IMR-90 (cell line): Measurements from ENCODE around the gene ALLC. TPM values are rescaled to one million over a fixed set of nuclear protein-coding genes. Genes with fewer than 3 reads are reported as not detected.

Experiments used
- ATAC-seq: fragments of 200-7000 bp; cut with Tn5 transposase; 2 replicates; pipeline ENCODE4 v1.9.1; 2020; ENCODE audit warnings: low read depth, mild to moderate bottlenecking, moderate library complexity
- BruUV-seq: library from RNA; stranded (reverse); fragments of 400-500 nt; replicated peaks from 2 replicates; lab custom pipeline; 2021; lab: Mats Ljungman, UMichigan
- CTCF ChIA-PET: fragments of 300-600 bp; formaldehyde crosslinking; extraction: SDS; loops from one replicate; lab custom pipeline; 2021; ENCODE audit warnings: antibody characterized with exemption; lab: Yijun Ruan, JAX
- POLR2A ChIA-PET: fragments of 300-600 bp; sonication (Branson Sonifier 250); formaldehyde crosslinking; loops from one replicate; lab custom pipeline; 2022; ENCODE audit warnings: antibody characterized with exemption; ENCODE audit not compliant: unreplicated experiment; lab: Charles Lee
- DNase-seq: peaks from one replicate; pipeline ENCODE4 v3.0.0; 2013
- H2AFZ ChIP-seq: replicated peaks from 2 replicates; pipeline ENCODE3; 2013; ENCODE audit warnings: low read length, mild to moderate bottlenecking; ENCODE audit not compliant: poor library complexity
- H2AK5ac ChIP-seq: 2 replicates; pipeline ENCODE4 v1.6.1; 2013; ENCODE audit warnings: low read depth, low read length, inconsistent platforms
- H2AK9ac ChIP-seq: replicated peaks from 2 replicates; pipeline ENCODE3; 2013; ENCODE audit warnings: mild to moderate bottlenecking, low read depth, low read length, moderate library complexity; ENCODE audit not compliant: poor library complexity
- H2BK120ac ChIP-seq: 2 replicates; pipeline ENCODE4 v1.6.1; 2013; ENCODE audit warnings: low read depth, low read length, inconsistent platforms
- H2BK15ac ChIP-seq: 3 replicates; pipeline ENCODE4 v1.6.1; 2013; ENCODE audit warnings: low read depth, low read length, inconsistent platforms
- H2BK20ac ChIP-seq: 2 replicates; pipeline ENCODE4 v1.6.1; 2013; ENCODE audit warnings: low read depth, mild to moderate bottlenecking, inconsistent platforms, low read length, moderate library complexity
- H2BK5ac ChIP-seq: 2 replicates; pipeline ENCODE4 v1.6.1; 2013; ENCODE audit warnings: mild to moderate bottlenecking, low read depth, low read length, inconsistent platforms; ENCODE audit not compliant: poor library complexity, severe bottlenecking
- H3K14ac ChIP-seq: replicated peaks from 2 replicates; pipeline ENCODE4 v1.6.1; 2013; ENCODE audit warnings: low read depth, low read length, inconsistent platforms
- H3K18ac ChIP-seq: 2 replicates; pipeline ENCODE4 v1.6.1; 2013; ENCODE audit warnings: low read depth, low read length, control low read depth
- H3K23ac ChIP-seq: 2 replicates; pipeline ENCODE4 v1.6.1; 2013; ENCODE audit warnings: low read depth, low read length, inconsistent platforms
- H3K27ac ChIP-seq: 2 replicates; pipeline ENCODE4 v1.5.1; 2013; ENCODE audit warnings: mild to moderate bottlenecking, control low read depth, low read length; ENCODE audit not compliant: insufficient read depth
- H3K27me3 ChIP-seq: 2 replicates; pipeline ENCODE4 v1.6.1; 2013; ENCODE audit warnings: low read length; ENCODE audit not compliant: control insufficient read depth, insufficient read depth
- H3K36me3 ChIP-seq: 2 replicates; pipeline ENCODE4 v1.6.1; 2013; ENCODE audit warnings: low read length, mixed read lengths; ENCODE audit not compliant: control insufficient read depth, insufficient read depth
- H3K4ac ChIP-seq: 2 replicates; pipeline ENCODE4 v1.6.1; 2013; ENCODE audit warnings: low read depth, low read length, inconsistent platforms
- H3K4me1 ChIP-seq: 2 replicates; pipeline ENCODE4 v1.6.1; 2013; ENCODE audit warnings: low read length, mixed read lengths; ENCODE audit not compliant: control insufficient read depth, insufficient read depth
- H3K4me2 ChIP-seq: 2 replicates; pipeline ENCODE4 v1.6.1; 2013; ENCODE audit warnings: low read depth, mild to moderate bottlenecking, control low read depth, low read length, moderate library complexity
- H3K4me3 ChIP-seq: 2 replicates; pipeline ENCODE4 v1.5.1; 2013; ENCODE audit warnings: low read depth, mild to moderate bottlenecking, control low read depth, low read length, moderate library complexity; ENCODE audit not compliant: insufficient read depth
- H3K56ac ChIP-seq: 2 replicates; pipeline ENCODE4 v1.6.1; 2013; ENCODE audit warnings: low read length, inconsistent platforms; ENCODE audit not compliant: insufficient read depth; ENCODE audit errors: extremely low read depth
- H3K79me1 ChIP-seq, 2 experiments: 2 replicates each; pipeline ENCODE4 v1.6.1; 2013; ENCODE audit warnings: low read length in 2 of 2, inconsistent platforms in 1 of 2, low read depth in 1 of 2
- H3K9ac ChIP-seq: 2 replicates; pipeline ENCODE4 v1.6.1; 2013; ENCODE audit warnings: low read depth, low read length, control low read depth
- H3K9me1 ChIP-seq: 2 replicates; pipeline ENCODE4 v1.6.1; 2013; ENCODE audit warnings: low read length, inconsistent platforms; ENCODE audit not compliant: insufficient read depth
- H3K9me3 ChIP-seq: 2 replicates; pipeline ENCODE4 v1.6.1; 2013; ENCODE audit warnings: low read length; ENCODE audit not compliant: control insufficient read depth, insufficient read depth
- H4K20me1 ChIP-seq: 2 replicates; pipeline ENCODE4 v1.6.1; 2013; ENCODE audit warnings: low read length, inconsistent platforms; ENCODE audit not compliant: insufficient read depth
- H4K5ac ChIP-seq: 2 replicates; pipeline ENCODE4 v1.6.1; 2013; ENCODE audit warnings: mild to moderate bottlenecking, low read depth, low read length, control low read depth
- H4K8ac ChIP-seq, 2 experiments: 2 replicates each; pipeline ENCODE4 v1.6.1; 2013; ENCODE audit warnings: low read depth in 2 of 2, low read length in 2 of 2, control low read depth in 1 of 2, inconsistent platforms in 1 of 2
- H4K91ac ChIP-seq: 2 replicates; pipeline ENCODE4 v1.6.1; 2013; ENCODE audit warnings: low read depth, low read length, inconsistent platforms; ENCODE audit not compliant: insufficient read depth
- BHLHE40 ChIP-seq: fragments of 150-350 bp; IDR thresholded peaks from 2 replicates; pipeline ENCODE4 v1.6.1; 2016; ENCODE audit warnings: mild to moderate bottlenecking, low read depth, low read length
- CEBPB ChIP-seq: IDR thresholded peaks from 2 replicates; pipeline ENCODE4 v1.6.1; 2012; ENCODE audit warnings: low read depth, low read length, improper control_type of control experiment
- CHD1 ChIP-seq: IDR thresholded peaks from 2 replicates; pipeline ENCODE4 v1.6.1; 2012; ENCODE audit warnings: low read depth, low read length, improper control_type of control experiment
- FOS ChIP-seq: fragments of 150-350 bp; IDR thresholded peaks from 2 replicates; pipeline ENCODE4 v1.6.1; 2016; ENCODE audit warnings: low read depth, low read length
- MAFK ChIP-seq: IDR thresholded peaks from 2 replicates; pipeline ENCODE4 v1.6.1; 2012; ENCODE audit warnings: low read depth, low read length, improper control_type of control experiment
- MAZ ChIP-seq: IDR thresholded peaks from 2 replicates; pipeline ENCODE4 v1.6.1; 2012; ENCODE audit warnings: low read depth, mild to moderate bottlenecking, low read length, improper control_type of control experiment, moderate library complexity, borderline replicate concordance
- MXI1 ChIP-seq: IDR thresholded peaks from 2 replicates; pipeline ENCODE4 v1.6.1; 2012; ENCODE audit warnings: low read depth, mild to moderate bottlenecking, low read length, moderate library complexity, borderline replicate concordance
- NFE2L2 ChIP-seq: fragments of 150-350 bp; IDR thresholded peaks from 2 replicates; pipeline ENCODE4 v1.6.1; 2016; ENCODE audit warnings: low read depth, mild to moderate bottlenecking, low read length
- POLR2A ChIP-seq: IDR thresholded peaks from 2 replicates; pipeline ENCODE4 v1.6.1; 2012; ENCODE audit warnings: mild to moderate bottlenecking, low read depth, low read length
- RAD21 ChIP-seq: IDR thresholded peaks from 2 replicates; pipeline ENCODE4 v1.6.1; 2012; ENCODE audit warnings: low read length, improper control_type of control experiment
- RCOR1 ChIP-seq: IDR thresholded peaks from 2 replicates; pipeline ENCODE4 v1.6.1; 2012; ENCODE audit warnings: mild to moderate bottlenecking, low read length, improper control_type of control experiment; ENCODE audit not compliant: insufficient replicate concordance
- RFX5 ChIP-seq: IDR thresholded peaks from 2 replicates; pipeline ENCODE4 v1.8.0; 2012; ENCODE audit warnings: low read depth, mild to moderate bottlenecking, low read length, moderate library complexity
- SMC3 ChIP-seq: fragments of 150-350 bp; IDR thresholded peaks from 2 replicates; pipeline ENCODE4 v1.6.1; 2016; ENCODE audit warnings: low read depth, mild to moderate bottlenecking, antibody characterized with exemption, low read length, moderate library complexity
- USF2 ChIP-seq: fragments of 150-350 bp; IDR thresholded peaks from 2 replicates; pipeline ENCODE4 v1.6.1; 2017; ENCODE audit warnings: mild to moderate bottlenecking, antibody characterized with exemption, low read length, low read depth
- WGBS, 2 experiments: methylation state at CpG; one replicate each; pipeline versions ENCODE4 v1.1.5 to v1.1.7; 2013; ENCODE audit warnings: missing lambda C conversion rate in 2 of 2; ENCODE audit not compliant: insufficient read length in 1 of 2; ENCODE audit errors: extremely low coverage in 2 of 2; 5-methylcytosine and 5-hydroxymethylcytosine counted together
- dilution Hi-C: fragments of 300-500 bp; cut with HindIII; formaldehyde crosslinking; loops from one replicate; pipeline ENCODE4 v1.14.3; 2018; ENCODE audit warnings: low sequenced_read_pairs; ENCODE audit not compliant: unreplicated experiment
- in situ Hi-C: fragments of 300-500 bp; cut with MboI; formaldehyde crosslinking; loops from 3 replicates; pipeline ENCODE4 v1.14.3; 2019; ENCODE audit warnings: low sequenced_read_pairs, inconsistent platforms, mixed read lengths
- intact Hi-C: fragments of 100-400 bp; cut with micrococcal nuclease; formaldehyde crosslinking; loops from 2 replicates; pipeline ENCODE4 v1.10.0; 2022
- polyA plus RNA-seq, 3 experiments: library from polyadenylated mRNA; depleted of rRNA; stranded (reverse); fragments of >200 nt; gene quantifications; 2 replicates each; pipeline ENCODE4 v1.2.3, GENCODE V29; 2012; ENCODE audit warnings: low replicate concordance in 1 of 3
- total RNA-seq: library from RNA; depleted of rRNA; stranded (reverse); fragments of >200 nt; gene quantifications from 2 replicates; pipeline ENCODE4 v1.2.3, GENCODE V29; 2012
- TF ChIP-seq, protein P1 (sequence below): fragments of 150-350 bp; IDR thresholded peaks from 2 replicates; pipeline ENCODE4 v1.6.1; 2016; ENCODE audit warnings: low read depth, mild to moderate bottlenecking, low read length, moderate library complexity, borderline replicate concordance
- TF ChIP-seq, protein P2 (sequence below): conservative IDR thresholded peaks from 2 replicates; pipeline ENCODE4 v1.5.1; 2012; ENCODE audit warnings: mild to moderate bottlenecking, low read depth, low read length, improper control_type of control experiment

The ALLC gene
- total and polyA plus RNA-seq, 2 of the 4 experiments (the other 2 are of a cell fraction): not detected

DNA sequence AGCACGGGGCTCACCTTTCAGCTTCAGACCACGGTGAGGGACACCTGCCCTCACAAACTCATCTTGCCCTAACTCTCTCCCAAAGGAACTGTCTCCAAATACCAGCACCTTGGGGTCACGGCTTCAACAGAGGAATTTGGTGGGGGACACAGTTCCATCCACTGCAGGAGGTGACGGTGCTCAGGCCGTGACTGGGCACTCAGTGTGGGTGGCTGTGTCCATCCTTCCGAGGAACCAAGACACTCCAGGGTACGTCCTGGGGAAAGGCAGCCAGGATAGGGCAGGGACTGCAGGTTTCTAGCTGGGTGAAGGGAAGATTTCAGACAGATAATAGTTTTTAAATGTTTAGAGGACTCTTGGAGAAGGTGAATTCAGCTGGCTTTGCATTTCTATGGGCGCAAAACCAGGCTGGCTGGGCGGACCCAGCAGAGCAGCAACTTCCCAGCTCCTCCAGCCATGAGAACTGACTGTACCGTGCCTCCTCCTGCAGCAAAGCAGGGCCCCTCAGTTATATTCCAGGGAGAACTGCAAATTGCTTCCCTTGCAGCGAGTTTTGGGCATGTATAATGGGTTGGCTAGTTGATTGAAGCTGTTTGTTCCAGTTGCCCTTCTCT is 23.9 kb upstream of the ALLC start:
- H3K27ac ChIP-seq: no peak overlapping the region
- dilution Hi-C loops (no loop called here), intact Hi-C loops (loop anchor here (5.0 kb wide), 1 partner anchor 37 kb away; the partner anchor contains the start of gene COLEC11)

More for the DNA sequence above, 23.9 kb upstream of the ALLC start:
- in situ Hi-C loops: no loop called here
- no peaks in the 10 kb centered on the region for H3K79me1 ChIP-seq
- no peak overlapping the region for H2AK5ac ChIP-seq
- H3K18ac ChIP-seq: no peak overlapping the region
- DNase-seq (no peak), ATAC-seq (no peak)
- H3K9ac ChIP-seq: no peak overlapping the region
- H2BK5ac ChIP-seq: no peak overlapping the region
- no peaks in the 10 kb centered on the region; the same call in 1 of the 2 replicates for H3K4me1 ChIP-seq
- no peak overlapping the region for H2BK120ac ChIP-seq
- H4K91ac ChIP-seq: no peak overlapping the region
- no peak overlapping the region for H2BK15ac ChIP-seq
- no peak overlapping the region for H3K14ac ChIP-seq
- TF ChIP-seq, protein P1, sequence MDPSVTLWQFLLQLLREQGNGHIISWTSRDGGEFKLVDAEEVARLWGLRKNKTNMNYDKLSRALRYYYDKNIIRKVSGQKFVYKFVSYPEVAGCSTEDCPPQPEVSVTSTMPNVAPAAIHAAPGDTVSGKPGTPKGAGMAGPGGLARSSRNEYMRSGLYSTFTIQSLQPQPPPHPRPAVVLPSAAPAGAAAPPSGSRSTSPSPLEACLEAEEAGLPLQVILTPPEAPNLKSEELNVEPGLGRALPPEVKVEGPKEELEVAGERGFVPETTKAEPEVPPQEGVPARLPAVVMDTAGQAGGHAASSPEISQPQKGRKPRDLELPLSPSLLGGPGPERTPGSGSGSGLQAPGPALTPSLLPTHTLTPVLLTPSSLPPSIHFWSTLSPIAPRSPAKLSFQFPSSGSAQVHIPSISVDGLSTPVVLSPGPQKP: no peak
- TF ChIP-seq FOS: no peak
- no peak for TF ChIP-seq CHD1
- TF ChIP-seq MXI1: no peak
- no peak for TF ChIP-seq MAFK
- TF ChIP-seq, protein P2, sequence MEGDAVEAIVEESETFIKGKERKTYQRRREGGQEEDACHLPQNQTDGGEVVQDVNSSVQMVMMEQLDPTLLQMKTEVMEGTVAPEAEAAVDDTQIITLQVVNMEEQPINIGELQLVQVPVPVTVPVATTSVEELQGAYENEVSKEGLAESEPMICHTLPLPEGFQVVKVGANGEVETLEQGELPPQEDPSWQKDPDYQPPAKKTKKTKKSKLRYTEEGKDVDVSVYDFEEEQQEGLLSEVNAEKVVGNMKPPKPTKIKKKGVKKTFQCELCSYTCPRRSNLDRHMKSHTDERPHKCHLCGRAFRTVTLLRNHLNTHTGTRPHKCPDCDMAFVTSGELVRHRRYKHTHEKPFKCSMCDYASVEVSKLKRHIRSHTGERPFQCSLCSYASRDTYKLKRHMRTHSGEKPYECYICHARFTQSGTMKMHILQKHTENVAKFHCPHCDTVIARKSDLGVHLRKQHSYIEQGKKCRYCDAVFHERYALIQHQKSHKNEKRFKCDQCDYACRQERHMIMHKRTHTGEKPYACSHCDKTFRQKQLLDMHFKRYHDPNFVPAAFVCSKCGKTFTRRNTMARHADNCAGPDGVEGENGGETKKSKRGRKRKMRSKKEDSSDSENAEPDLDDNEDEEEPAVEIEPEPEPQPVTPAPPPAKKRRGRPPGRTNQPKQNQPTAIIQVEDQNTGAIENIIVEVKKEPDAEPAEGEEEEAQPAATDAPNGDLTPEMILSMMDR: no peak
- TF ChIP-seq USF2: no peak
- no peak for TF ChIP-seq CEBPB
- no peak for TF ChIP-seq RCOR1
- no peak for TF ChIP-seq NFE2L2
- no peak for TF ChIP-seq RFX5
- no peak for TF ChIP-seq RAD21
- no peak for TF ChIP-seq POLR2A
- TF ChIP-seq SMC3: no peak
- TF ChIP-seq MAZ: no peak
- no peak for TF ChIP-seq BHLHE40
- no peaks in the 10 kb centered on the region for H3K9me3 ChIP-seq
- no peak overlapping the region for H4K5ac ChIP-seq
- no peaks in the 10 kb centered on the region for H3K9me1 ChIP-seq
- BruUV-seq: no TSS peak
- H4K20me1 ChIP-seq: no peaks in the 10 kb centered on the region
- no peak overlapping the region for H2BK20ac ChIP-seq
- ChIA-PET POLR2A (interaction anchor here (0.5 kb wide), 1 partner anchor 12 kb away, joined by 7 read pairs; no protein-coding TSS in a partner anchor), CTCF (no interaction called here)
- no peak overlapping the region for H3K23ac ChIP-seq
- no peak overlapping the region for H3K4me3 ChIP-seq
- H3K4ac ChIP-seq: no peak overlapping the region
- H3K36me3 ChIP-seq: no peaks in the 10 kb centered on the region
- no peak overlapping the region for H2AK9ac ChIP-seq
- H4K8ac ChIP-seq: no peak overlapping the region
- WGBS, 2 experiments: 70% methylated on average over 2 of the region's 11 CpGs; no CpG with 5 or more reads in 1 of the 2 experiments
- no peak overlapping the region for H3K4me2 ChIP-seq
- no peak overlapping the region for H3K56ac ChIP-seq
- peak overlapping the region; percentile 51 for H2AFZ ChIP-seq
- H3K27me3 ChIP-seq: peaks cover 9% of the 10 kb centered on the region; the same call in 1 of the 2 replicates
